Suprapubic skin (tissue), 4 donors: ENCODE results near the gene RAB36. TPM values are rescaled to one million over a fixed set of nuclear protein-coding genes. Genes with fewer than 3 reads are reported as not detected.

Experiments used
- DNase-seq, 2 donors: peaks; one replicate each; pipeline ENCODE4 v3.0.0-alpha.2; 2019; ENCODE audit warnings: low spot score in 2 of 2
- H3K27ac ChIP-seq: fragments of 200-600 bp; sonication (generic); one replicate; pipeline ENCODE4 v1.5.1; 2019
- H3K27me3 ChIP-seq: fragments of 200-600 bp; sonication (generic); one replicate; pipeline ENCODE4 v1.5.1; 2019
- H3K36me3 ChIP-seq: fragments of 200-600 bp; sonication (generic); one replicate; pipeline ENCODE4 v1.5.1; 2019
- H3K4me1 ChIP-seq: fragments of 200-600 bp; sonication (generic); one replicate; pipeline ENCODE4 v1.5.1; 2019
- H3K4me3 ChIP-seq: fragments of 200-600 bp; sonication (generic); one replicate; pipeline ENCODE4 v1.5.1; 2019; ENCODE audit warnings: mild to moderate bottlenecking
- H3K9me3 ChIP-seq: fragments of 200-600 bp; sonication (generic); one replicate; pipeline ENCODE4 v1.5.1; 2019
- EP300 ChIP-seq: sonication (generic); formaldehyde crosslinking; IDR thresholded peaks from one replicate; pipeline ENCODE4 v1.6.1; 2017; ENCODE audit warnings: antibody characterized with exemption
- POLR2A ChIP-seq, 2 donors: fragments of 450-650 bp; IDR thresholded peaks; one replicate each; pipeline ENCODE4 v1.6.1; 2017; ENCODE audit warnings: antibody characterized with exemption in 2 of 2, mild to moderate bottlenecking in 2 of 2, moderate library complexity in 2 of 2
- POLR2AphosphoS5 ChIP-seq, 3 donors: sonication (generic); formaldehyde crosslinking; IDR thresholded peaks; one replicate each; pipeline ENCODE4 v1.6.1; 2017; ENCODE audit warnings: antibody characterized with exemption in 3 of 3
- WGBS: methylation state at CpG from one replicate; pipeline ENCODE4 v1.1.5; 2018; 5-methylcytosine and 5-hydroxymethylcytosine counted together
- total RNA-seq, 4 donors: library from RNA; depleted of rRNA; stranded (reverse); fragments of >200 nt; gene quantifications; one replicate each; pipeline ENCODE4 v1.1.0, GENCODE V29; 2016
- TF ChIP-seq, protein P1 (sequence below), 2 donors: fragments of 200-600 bp in 1 of 2; fragments of 450-650 bp in 1 of 2; sonication (generic) in 1 of 2; IDR thresholded peaks; one replicate each; pipeline ENCODE4 v1.5.1; 2016 to 2019; ENCODE audit warnings: antibody characterized with exemption in 2 of 2, mild to moderate bottlenecking in 1 of 2, moderate library complexity in 1 of 2

Gene RAB36
- total RNA-seq, 4 donors from 2014 or later = 1.7 to 3.1 (median 2.9) TPM

DNA sequence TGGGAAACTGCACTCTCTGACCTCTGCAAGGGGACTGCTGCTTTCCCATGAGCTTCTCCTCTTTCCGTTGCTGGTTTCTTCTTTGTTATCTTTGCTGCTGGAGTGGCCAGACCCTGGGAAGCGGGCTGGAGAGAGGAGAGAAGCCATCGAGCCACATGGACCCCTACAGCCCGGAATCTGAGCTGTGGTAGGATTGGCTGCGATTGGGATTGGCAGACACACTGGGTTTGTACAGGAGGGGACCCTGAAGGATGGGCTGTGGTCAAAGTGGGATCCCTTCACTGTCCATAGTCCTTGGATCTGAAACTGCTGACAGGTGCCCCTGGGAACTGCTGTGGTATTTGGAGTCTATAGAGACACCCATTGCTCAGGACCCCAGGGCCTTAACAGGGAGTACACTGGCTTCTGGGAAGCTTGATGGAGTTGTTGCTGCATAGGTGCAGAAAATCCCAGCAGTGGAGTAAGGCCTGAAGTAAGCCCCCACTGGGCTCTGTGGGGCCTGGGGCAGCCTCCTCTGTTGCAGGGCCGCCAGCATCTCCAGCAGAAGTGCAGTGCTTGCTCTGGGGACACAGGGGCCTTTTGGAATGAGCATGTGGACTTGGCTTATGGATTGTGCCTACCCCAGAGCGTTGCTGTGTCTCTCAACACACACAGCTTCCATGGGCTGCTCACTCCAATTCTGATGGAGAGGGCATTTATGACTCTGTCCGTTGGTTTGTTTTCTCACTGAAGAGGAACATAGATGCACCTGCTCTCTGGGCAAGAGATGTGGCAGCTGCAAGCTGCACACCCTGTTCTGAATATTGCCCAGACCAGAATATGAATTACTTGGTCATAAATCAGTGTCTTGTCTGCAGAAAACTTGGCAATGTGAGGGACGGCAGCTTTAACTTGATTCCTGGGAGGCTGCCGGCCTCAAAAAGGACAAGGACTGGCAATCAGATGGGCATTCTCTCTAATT, 67.1 kb downstream of the RAB36 start:
- no peak for TF ChIP-seq POLR2A (IDR thresholded peaks at IDR 0.05)
- TF ChIP-seq EP300 = no peak
- TF ChIP-seq, protein P1, sequence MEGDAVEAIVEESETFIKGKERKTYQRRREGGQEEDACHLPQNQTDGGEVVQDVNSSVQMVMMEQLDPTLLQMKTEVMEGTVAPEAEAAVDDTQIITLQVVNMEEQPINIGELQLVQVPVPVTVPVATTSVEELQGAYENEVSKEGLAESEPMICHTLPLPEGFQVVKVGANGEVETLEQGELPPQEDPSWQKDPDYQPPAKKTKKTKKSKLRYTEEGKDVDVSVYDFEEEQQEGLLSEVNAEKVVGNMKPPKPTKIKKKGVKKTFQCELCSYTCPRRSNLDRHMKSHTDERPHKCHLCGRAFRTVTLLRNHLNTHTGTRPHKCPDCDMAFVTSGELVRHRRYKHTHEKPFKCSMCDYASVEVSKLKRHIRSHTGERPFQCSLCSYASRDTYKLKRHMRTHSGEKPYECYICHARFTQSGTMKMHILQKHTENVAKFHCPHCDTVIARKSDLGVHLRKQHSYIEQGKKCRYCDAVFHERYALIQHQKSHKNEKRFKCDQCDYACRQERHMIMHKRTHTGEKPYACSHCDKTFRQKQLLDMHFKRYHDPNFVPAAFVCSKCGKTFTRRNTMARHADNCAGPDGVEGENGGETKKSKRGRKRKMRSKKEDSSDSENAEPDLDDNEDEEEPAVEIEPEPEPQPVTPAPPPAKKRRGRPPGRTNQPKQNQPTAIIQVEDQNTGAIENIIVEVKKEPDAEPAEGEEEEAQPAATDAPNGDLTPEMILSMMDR (IDR thresholded peaks at IDR 0.05) = no peak
- no peak for TF ChIP-seq POLR2AphosphoS5 (IDR thresholded peaks at IDR 0.05)
- no peaks in the 10 kb centered on the region for H3K27me3 ChIP-seq
- no peaks in the 10 kb centered on the region for H3K36me3 ChIP-seq
- H3K27ac ChIP-seq = no peak overlapping the region
- H3K4me3 ChIP-seq = no peak overlapping the region
- H3K4me1 ChIP-seq = peaks cover 38% of the 10 kb centered on the region
- no peak for DNase-seq
- no peaks in the 10 kb centered on the region for H3K9me3 ChIP-seq
- 74% methylated on average over 9 of the region's 10 CpGs for WGBS

DNA sequence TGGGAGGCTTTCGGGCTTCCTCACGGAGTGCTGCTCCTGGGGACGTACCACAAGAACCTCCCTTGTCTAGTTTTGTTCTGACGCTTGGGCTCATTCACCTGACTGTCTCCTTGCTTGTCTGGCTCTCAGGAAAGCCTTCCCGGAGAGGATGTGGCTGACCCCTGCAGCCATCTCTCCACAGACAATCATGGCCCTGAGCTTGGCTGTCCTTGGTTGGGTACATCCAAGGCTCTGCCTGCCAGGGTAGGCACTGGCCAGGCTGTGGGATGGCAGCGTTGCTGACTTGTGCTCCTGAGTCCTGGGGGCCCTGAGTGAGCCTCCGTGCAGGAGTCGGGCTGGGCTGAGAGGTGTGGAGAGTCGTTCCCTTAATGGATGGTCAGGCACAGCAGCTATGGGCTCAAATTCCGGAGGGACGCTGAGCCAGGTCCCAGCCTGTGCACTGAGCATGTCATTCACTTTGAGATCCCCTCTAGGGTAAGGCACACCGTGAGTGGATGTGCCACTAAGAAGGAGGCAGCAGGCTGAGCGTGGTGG, 67.8 kb downstream of the RAB36 start:
- no peaks in the 10 kb centered on the region for H3K27me3 ChIP-seq
- peaks cover 43% of the 10 kb centered on the region for H3K4me1 ChIP-seq
- WGBS = 84% methylated on average over 9 of the region's 13 CpGs

GRCh38 chr22:23213581-23214334, 68.5 kb downstream of the RAB36 start:
- no peak for DNase-seq
- Histone ChIP-seq H3K4me3 (no peak overlapping the region), H3K27me3 (no peaks in the 10 kb centered on the region), H3K9me3 (no peaks in the 10 kb centered on the region), H3K27ac (no peak overlapping the region), H3K36me3 (no peaks in the 10 kb centered on the region), H3K4me1 (peaks cover 50% of the 10 kb centered on the region)
- WGBS = 68% methylated on average over 11 of the region's 11 CpGs
- TF ChIP-seq POLR2AphosphoS5 (IDR thresholded peaks at IDR 0.05) = no peak
- TF ChIP-seq, protein P1 (IDR thresholded peaks at IDR 0.05) = no peak
- no peak for TF ChIP-seq EP300
- no peak for TF ChIP-seq POLR2A (IDR thresholded peaks at IDR 0.05)

More for the DNA sequence above, 67.8 kb downstream of the RAB36 start:
- Histone ChIP-seq H3K9me3 (no peaks in the 10 kb centered on the region), H3K4me3 (no peak overlapping the region), H3K27ac (no peak overlapping the region), H3K36me3 (no peaks in the 10 kb centered on the region)
- TF ChIP-seq POLR2A (IDR thresholded peaks at IDR 0.05) = no peak
- no peak for TF ChIP-seq POLR2AphosphoS5 (IDR thresholded peaks at IDR 0.05)
- no peak for TF ChIP-seq EP300
- TF ChIP-seq, protein P1 (IDR thresholded peaks at IDR 0.05) = no peak
- DNase-seq = no peak

Other genes starting within 250 kb of the RAB36 start
- 1 to 10 TPM; 2.1 to 5.8 (median 3.0) TPM for gene GNAZ, start 75.0 kb upstream of the RAB36 start, total RNA-seq
- gene RSPH14, start 3.5 kb upstream of the RAB36 start, total RNA-seq = 1 to 10 TPM in 1 of 4 donors, under 1 TPM in 1, not detected in 2; 0.91 to 1.1 TPM
- gene BCR, start 35.0 kb downstream of the RAB36 start, total RNA-seq = 10 to 100 TPM; 72.8 to 87.8 (median 79.3) TPM